ENCODE measurements around the gene ABCA2.

ABCA2 gene

GRCh38 chr9:136960212-136960937, 67.7 kb downstream of the ABCA2 start:
- TF ChIP-seq ZFP3 (CRISPR knock-in tag; IDR thresholded peaks at IDR 0.05) (no peak), SNAI2 (CRISPR knock-in tag; IDR thresholded peaks at IDR 0.05) (no peak)
- no peak for ATAC-seq

- no peak for ATAC-seq
These were observed 68.9 kb downstream of the ABCA2 start for GRCh38 chr9:136958898-136959850.

More at GRCh38 chr9:136958898-136959850, 68.9 kb downstream of the ABCA2 start:
- TF ChIP-seq ZNF8 (CRISPR knock-in tag; IDR thresholded peaks at IDR 0.05) = no peak
- no peak for TF ChIP-seq GLIS3 (CRISPR knock-in tag; IDR thresholded peaks at IDR 0.05)
- TF ChIP-seq TCF4 (CRISPR knock-in tag; IDR thresholded peaks at IDR 0.05; ENCODE audit: borderline replicate concordance) = no peak
- no peak for TF ChIP-seq ZNF565 (CRISPR knock-in tag; conservative IDR thresholded peaks at IDR 0.05; ENCODE audit: low read depth)
- TF ChIP-seq CSDC2 (CRISPR knock-in tag; IDR thresholded peaks at IDR 0.05) = no peak
- TF ChIP-seq CSRNP3 (CRISPR knock-in tag; IDR thresholded peaks at IDR 0.05) = no peak
- TF ChIP-seq ISL1 (CRISPR knock-in tag; IDR thresholded peaks at IDR 0.05) = no peak
- TF ChIP-seq PPARA (CRISPR knock-in tag; IDR thresholded peaks at IDR 0.05; ENCODE audit: borderline replicate concordance) = no peak
- TF ChIP-seq ZNF70 (CRISPR knock-in tag; IDR thresholded peaks at IDR 0.05) = no peak
- TF ChIP-seq PATZ1 (CRISPR knock-in tag; IDR thresholded peaks at IDR 0.05; ENCODE audit: borderline replicate concordance) = no peak
- TF ChIP-seq ZC3H10 (CRISPR knock-in tag; IDR thresholded peaks at IDR 0.05) = no peak
- TF ChIP-seq, protein P1, sequence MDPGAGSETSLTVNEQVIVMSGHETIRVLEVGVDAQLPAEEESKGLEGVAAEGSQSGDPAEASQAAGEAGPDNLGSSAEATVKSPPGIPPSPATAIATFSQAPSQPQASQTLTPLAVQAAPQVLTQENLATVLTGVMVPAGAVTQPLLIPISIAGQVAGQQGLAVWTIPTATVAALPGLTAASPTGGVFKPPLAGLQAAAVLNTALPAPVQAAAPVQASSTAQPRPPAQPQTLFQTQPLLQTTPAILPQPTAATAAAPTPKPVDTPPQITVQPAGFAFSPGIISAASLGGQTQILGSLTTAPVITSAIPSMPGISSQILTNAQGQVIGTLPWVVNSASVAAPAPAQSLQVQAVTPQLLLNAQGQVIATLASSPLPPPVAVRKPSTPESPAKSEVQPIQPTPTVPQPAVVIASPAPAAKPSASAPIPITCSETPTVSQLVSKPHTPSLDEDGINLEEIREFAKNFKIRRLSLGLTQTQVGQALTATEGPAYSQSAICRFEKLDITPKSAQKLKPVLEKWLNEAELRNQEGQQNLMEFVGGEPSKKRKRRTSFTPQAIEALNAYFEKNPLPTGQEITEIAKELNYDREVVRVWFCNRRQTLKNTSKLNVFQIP (CRISPR knock-in tag; IDR thresholded peaks at IDR 0.05; ENCODE audit: borderline replicate concordance, low read depth) = no peak
- no peak for TF ChIP-seq ZFP30 (CRISPR knock-in tag; IDR thresholded peaks at IDR 0.05)
- no peak for TF ChIP-seq CREB5 (CRISPR knock-in tag; IDR thresholded peaks at IDR 0.05; ENCODE audit: low read depth)
- TF ChIP-seq OSR1 (CRISPR knock-in tag; IDR thresholded peaks at IDR 0.05) = no peak
- no peak for TF ChIP-seq ESRRG (CRISPR knock-in tag; IDR thresholded peaks at IDR 0.05)
- TF ChIP-seq RARB (CRISPR knock-in tag; IDR thresholded peaks at IDR 0.05) = no peak
- no peak for TF ChIP-seq SNAI2 (CRISPR knock-in tag; IDR thresholded peaks at IDR 0.05)
- TF ChIP-seq TOX (CRISPR knock-in tag; IDR thresholded peaks at IDR 0.05; ENCODE audit: borderline replicate concordance) = no peak
- TF ChIP-seq TSHZ2 (CRISPR knock-in tag; IDR thresholded peaks at IDR 0.05) = no peak

Measured in SK-N-SH treated with all-trans-retinoic acid at 6 μM for 48 hours (cell line).